Fibroblast of the aortic adventitia (primary cell): ENCODE measurements around the gene R3HCC1L. TPM values are rescaled to one million over a fixed set of nuclear protein-coding genes. Genes with fewer than 3 reads are reported as not detected.

Experiments
- DNase-seq: peaks from one replicate; pipeline ENCODE4 v3.0.0-alpha.2; 2010; ENCODE audit warnings: low read depth
- H3K4me3 ChIP-seq: 2 replicates; pipeline ENCODE4 v1.5.1; 2011; ENCODE audit warnings: low read depth, mild to moderate bottlenecking, control low read depth, low read length, moderate library complexity
- CTCF ChIP-seq: IDR thresholded peaks from 2 replicates; pipeline ENCODE4 v1.5.1; 2011; ENCODE audit warnings: mild to moderate bottlenecking, low read length, control low read depth, inconsistent platforms; ENCODE audit not compliant: insufficient read depth
- total RNA-seq: library from RNA; depleted of rRNA; stranded (reverse); fragments of >200 nt; gene quantifications from 2 replicates; pipeline ENCODE4 v1.2.3, GENCODE V29; 2012; ENCODE audit warnings: low replicate concordance

R3HCC1L gene
- total RNA-seq, 1 donor = 10.8 TPM

GRCh38 chr10:98261436-98262277 lies 127.2 kb downstream of the R3HCC1L start:
- no peak for DNase-seq
- H3K4me3 ChIP-seq = no peak overlapping the region
- TF ChIP-seq CTCF = no peak

- H3K4me3 ChIP-seq = no peak overlapping the region
- DNase-seq = peak; percentile 45
- TF ChIP-seq CTCF = peak; percentile 40
Measured at GRCh38 chr10:98262571-98262970, 128.1 kb downstream of the R3HCC1L start.

GRCh38 chr10:98263088-98263487 lies 128.6 kb downstream of the R3HCC1L start:
- H3K4me3 ChIP-seq = no peak overlapping the region
- TF ChIP-seq CTCF = no peak
- DNase-seq = no peak

- no peak for TF ChIP-seq CTCF
- no peak for DNase-seq
- H3K4me3 ChIP-seq = no peak overlapping the region
Measured at GRCh38 chr10:98264378-98265065, 130.1 kb downstream of the R3HCC1L start.

GRCh38 chr10:98265403-98266378 lies 131.2 kb downstream of the R3HCC1L start:
- TF ChIP-seq CTCF = no peak
- DNase-seq = no peak
- H3K4me3 ChIP-seq = no peak overlapping the region

- peak overlapping the region; percentile 28 for H3K4me3 ChIP-seq
- DNase-seq = no peak
- no peak for TF ChIP-seq CTCF
Measured at GRCh38 chr10:98266647-98267046, 132.2 kb downstream of the R3HCC1L start.
